Mononuclear cell (primary cell): ENCODE data around the gene HOXD10. TPM values are rescaled to one million over a fixed set of nuclear protein-coding genes. Genes with fewer than 3 reads are reported as not detected.

Experiments
- H3K27me3 ChIP-seq: 2 replicates; pipeline ENCODE4 v1.6.0; 2011; ENCODE audit warnings: low read length, control low read depth; ENCODE audit not compliant: insufficient read depth
- H3K4me1 ChIP-seq: 2 replicates; pipeline ENCODE4 v1.5.1; 2011; ENCODE audit warnings: mild to moderate bottlenecking, low read length, control low read depth; ENCODE audit not compliant: insufficient read depth
- H3K4me3 ChIP-seq: 2 replicates; pipeline ENCODE4 v1.5.1; 2011; ENCODE audit warnings: mild to moderate bottlenecking, low read length, moderate library complexity
- H3K9me3 ChIP-seq: 2 replicates; pipeline ENCODE4 v1.5.1; 2011; ENCODE audit warnings: low read depth, mild to moderate bottlenecking, control low read depth, low read length
- total RNA-seq: library from RNA; depleted of rRNA; stranded (reverse); fragments of >200 nt; gene quantifications from one replicate; pipeline ENCODE4 v1.2.3, GENCODE V29; 2012

Gene HOXD10
- total RNA-seq, 1 donor: not detected

DNA sequence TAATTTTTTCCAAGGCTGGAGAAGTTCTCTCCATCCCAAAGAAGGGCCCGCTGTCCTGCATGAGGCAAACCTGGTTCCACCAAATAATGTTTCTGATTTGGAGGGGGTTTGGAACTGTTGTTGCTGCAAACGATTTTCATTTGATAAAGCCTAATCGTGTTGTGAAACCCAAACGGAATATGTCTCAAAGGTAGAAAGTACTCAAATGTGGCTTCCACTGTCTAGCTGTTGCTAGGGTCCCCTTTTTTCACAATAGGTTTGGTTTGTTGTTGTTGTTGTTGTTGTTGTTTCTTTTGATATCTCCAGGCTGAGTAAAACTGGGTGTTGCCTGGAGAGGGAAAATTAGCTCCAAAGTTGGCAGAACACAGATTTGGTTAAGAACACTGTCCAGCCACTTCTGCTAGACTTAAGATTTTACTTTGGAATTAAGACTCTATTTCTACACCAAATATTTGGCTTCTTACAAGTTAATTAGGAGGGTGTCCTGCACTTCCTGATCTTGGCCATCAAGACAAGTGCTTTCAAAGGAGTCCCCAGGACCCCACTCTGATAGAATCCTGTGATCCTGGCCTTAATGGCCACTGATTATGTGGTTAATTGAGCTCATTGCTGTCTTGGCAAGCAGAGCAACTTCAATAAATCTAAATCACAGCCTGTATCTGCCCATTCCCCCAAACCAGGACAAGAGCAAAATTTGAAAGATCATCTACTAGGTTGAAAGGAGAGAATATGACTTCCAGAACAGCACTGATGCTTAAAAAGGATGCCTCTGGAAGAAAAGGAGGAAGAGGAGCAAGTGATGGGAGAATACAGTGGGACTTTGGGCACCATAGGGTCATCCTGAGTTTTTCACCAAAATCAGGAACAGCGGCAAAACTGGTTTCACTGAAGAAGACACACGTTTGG is 27.4 kb upstream of the HOXD10 start:
- H3K4me3 ChIP-seq: no peak overlapping the region
- peaks cover 95% of the 10 kb centered on the region for H3K27me3 ChIP-seq
- H3K4me1 ChIP-seq: peaks cover 18% of the 10 kb centered on the region
- H3K9me3 ChIP-seq: no peaks in the 10 kb centered on the region

DNA sequence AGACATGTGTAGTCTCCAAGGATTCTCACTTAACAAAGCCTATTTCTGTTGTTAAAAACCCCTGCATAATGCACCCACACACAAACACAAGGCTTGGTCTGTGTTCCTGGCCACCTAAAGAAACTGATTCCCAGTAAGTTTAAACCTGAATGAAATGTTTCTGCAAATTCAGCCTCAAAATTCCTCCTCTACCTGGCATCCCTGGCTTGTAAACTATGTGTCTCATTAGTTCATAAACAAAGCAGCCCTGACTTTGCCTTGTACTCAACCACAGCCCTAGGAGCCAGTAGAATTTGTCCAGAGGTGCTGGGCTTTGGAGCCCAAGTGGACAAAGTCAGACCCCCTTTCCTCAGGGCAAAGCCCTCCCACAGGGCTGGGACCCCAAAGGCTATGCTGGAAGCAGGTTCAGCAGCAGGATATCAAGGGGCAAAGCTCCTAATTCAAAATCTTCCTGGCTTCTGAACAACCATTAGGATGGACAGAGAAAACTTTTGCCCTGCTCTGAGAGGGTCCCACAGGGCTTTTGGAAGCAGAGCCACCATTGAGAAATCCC is 26.7 kb upstream of the HOXD10 start:
- Histone ChIP-seq H3K27me3 (peaks cover 95% of the 10 kb centered on the region), H3K9me3 (no peaks in the 10 kb centered on the region), H3K4me1 (peaks cover 18% of the 10 kb centered on the region), H3K4me3 (no peak overlapping the region)

GRCh38 chr2:176090862-176091261 is 25.7 kb upstream of the HOXD10 start:
- H3K4me3 ChIP-seq: no peak overlapping the region
- no peaks in the 10 kb centered on the region for H3K9me3 ChIP-seq
- H3K4me1 ChIP-seq: peaks cover 18% of the 10 kb centered on the region
- peaks cover 95% of the 10 kb centered on the region for H3K27me3 ChIP-seq

- Histone ChIP-seq H3K9me3 (no peaks in the 10 kb centered on the region), H3K4me3 (no peak overlapping the region), H3K4me1 (peaks cover 22% of the 10 kb centered on the region), H3K27me3 (peaks cover 95% of the 10 kb centered on the region)
Measured at GRCh38 chr2:176091329-176092258, 25.0 kb upstream of the HOXD10 start.

DNA sequence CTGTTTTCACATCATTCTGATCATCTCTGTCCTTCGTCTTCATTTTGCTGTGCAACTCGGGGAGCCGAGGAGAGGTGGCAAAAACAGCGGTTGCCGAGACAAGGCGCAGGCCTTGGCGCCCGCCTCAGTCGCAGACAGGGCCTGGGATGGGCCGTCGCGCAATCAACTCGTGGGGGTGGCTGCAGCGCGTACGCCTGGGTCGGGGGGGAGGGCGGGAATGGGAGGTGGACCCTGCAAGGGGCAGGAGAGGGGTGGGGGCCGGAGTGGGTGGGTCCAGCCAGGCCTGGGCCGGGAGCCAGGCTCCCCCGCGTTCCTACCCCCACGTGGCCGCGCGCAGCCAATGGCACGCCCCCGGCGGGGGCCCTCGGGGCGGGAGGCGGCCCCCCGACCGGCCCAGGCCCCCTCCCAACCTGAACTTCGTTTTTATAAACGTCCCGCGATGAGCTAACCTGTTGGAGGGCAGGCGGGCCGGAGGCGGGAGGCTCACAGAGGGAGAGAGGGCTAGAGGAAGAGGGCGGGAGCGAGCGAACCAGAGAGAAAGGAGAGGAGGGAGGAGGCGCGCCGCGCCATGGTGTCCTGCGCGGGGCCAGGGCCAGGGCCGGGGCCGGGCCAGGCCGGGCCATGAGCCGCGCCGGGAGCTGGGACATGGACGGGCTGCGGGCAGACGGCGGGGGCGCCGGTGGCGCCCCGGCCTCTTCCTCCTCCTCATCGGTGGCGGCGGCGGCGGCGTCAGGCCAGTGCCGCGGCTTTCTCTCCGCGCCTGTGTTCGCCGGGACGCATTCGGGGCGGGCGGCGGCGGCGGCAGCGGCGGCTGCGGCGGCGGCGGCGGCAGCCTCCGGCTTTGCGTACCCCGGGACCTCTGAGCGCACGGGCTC is 24.1 kb upstream of the HOXD10 start, which contains the start of gene HOXD13:
HOXD13 (plus strand) TSS at position 452 of the 875 bp plus-strand sequence; CDS start at position 622, 170 bp downstream.
- Histone ChIP-seq H3K9me3 (no peaks in the 10 kb centered on the region), H3K4me3 (no peak within 1 kb of the TSS), H3K27me3 (peaks cover 95% of the 10 kb centered on the region)

DNA sequence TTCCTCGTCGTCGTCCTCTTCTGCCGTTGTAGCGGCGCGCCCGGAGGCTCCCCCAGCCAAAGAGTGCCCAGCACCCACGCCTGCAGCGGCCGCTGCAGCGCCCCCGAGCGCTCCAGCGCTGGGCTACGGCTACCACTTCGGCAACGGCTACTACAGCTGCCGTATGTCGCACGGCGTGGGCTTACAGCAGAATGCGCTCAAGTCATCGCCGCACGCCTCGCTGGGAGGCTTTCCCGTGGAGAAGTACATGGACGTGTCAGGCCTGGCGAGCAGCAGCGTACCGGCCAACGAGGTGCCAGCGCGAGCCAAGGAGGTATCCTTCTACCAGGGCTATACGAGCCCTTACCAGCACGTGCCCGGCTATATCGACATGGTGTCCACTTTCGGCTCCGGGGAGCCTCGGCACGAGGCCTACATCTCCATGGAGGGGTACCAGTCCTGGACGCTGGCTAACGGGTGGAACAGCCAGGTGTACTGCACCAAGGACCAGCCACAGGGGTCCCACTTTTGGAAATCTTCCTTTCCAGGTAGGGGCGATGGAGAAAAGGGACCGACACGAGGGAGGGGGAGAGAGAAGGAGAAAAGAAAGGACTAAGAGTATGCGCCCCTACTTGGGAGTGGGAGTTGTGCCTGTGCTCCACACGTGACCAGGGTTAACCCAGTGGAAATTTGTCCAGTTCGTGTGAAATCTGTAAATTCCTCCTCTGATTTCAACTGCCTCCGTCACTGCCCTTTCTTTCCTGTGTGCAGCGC is 23.3 kb upstream of the HOXD10 start:
- Histone ChIP-seq H3K27me3 (peaks cover 95% of the 10 kb centered on the region), H3K4me1 (peaks cover 31% of the 10 kb centered on the region), H3K9me3 (no peaks in the 10 kb centered on the region), H3K4me3 (no peak overlapping the region)

More for the DNA sequence above, 24.1 kb upstream of the HOXD10 start, which contains the start of gene HOXD13:
- peaks cover 31% of the 10 kb centered on the region for H3K4me1 ChIP-seq

GRCh38 chr2:176093898-176094249 is 22.7 kb upstream of the HOXD10 start:
- Histone ChIP-seq H3K27me3 (peaks cover 95% of the 10 kb centered on the region), H3K4me3 (no peak overlapping the region), H3K4me1 (peaks cover 25% of the 10 kb centered on the region), H3K9me3 (no peaks in the 10 kb centered on the region)

- H3K27me3 ChIP-seq: peaks cover 95% of the 10 kb centered on the region
- no peaks in the 10 kb centered on the region for H3K9me3 ChIP-seq
- no peak overlapping the region for H3K4me3 ChIP-seq
- peaks cover 25% of the 10 kb centered on the region for H3K4me1 ChIP-seq
Measured at GRCh38 chr2:176094349-176094748, 22.2 kb upstream of the HOXD10 start.

DNA sequence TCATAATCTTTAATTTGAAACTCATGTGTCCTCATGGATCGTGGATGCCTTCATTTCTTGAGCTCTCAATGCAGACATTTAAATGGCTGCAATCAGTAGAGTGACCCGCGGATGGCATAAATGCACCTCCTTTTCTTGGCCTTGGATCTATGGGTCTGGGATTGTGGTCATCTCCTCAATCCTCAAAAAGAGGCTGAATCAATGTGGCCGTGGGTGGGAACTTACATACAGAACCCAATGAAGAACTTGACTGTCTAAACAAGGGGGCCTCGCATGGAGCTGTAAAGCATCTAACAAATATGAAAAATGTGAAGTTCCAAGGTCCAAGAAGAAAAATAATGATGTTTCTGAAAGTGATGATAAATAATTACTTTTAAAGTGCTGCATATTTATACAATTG is 21.2 kb upstream of the HOXD10 start:
- no peak overlapping the region for H3K4me3 ChIP-seq

DNA sequence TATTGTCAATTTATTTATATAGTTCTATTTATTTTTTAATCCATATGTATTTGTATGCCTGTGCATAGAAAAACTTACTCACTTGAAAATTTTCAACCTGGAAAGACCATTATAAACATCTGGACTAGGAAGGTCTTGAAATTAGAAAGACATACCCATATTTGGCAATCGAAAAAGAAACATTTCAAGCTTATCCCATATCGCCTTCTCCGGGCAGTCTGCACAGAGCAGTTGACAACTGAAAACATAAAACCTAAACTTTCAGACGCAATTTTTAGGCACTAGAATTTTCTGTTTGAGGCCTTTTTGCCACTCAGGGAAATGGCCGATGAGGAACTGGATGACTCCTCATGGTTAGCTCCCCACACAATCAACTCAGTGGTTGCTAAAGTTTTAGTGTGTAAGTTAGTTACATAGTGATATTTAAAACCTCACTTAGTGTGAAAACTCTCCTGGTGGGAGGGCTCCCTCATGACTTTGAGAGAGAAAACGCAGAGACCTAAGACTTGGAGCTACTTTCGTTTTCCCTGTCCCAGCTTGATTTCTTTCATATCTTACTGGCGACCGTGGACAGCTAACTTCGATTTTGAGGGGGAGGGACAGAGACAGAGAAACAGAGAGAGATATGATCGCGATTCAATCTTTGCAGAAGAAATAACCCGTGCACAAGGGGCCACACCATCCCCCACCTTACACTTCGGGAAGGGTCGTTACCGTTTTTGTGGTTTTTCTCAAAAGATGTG is 20.2 kb upstream of the HOXD10 start:
- Histone ChIP-seq H3K9me3 (no peaks in the 10 kb centered on the region), H3K4me3 (peak overlapping the region; percentile 2)

More for the DNA sequence above, 21.2 kb upstream of the HOXD10 start:
- H3K27me3 ChIP-seq: peaks cover 95% of the 10 kb centered on the region
- no peaks in the 10 kb centered on the region for H3K9me3 ChIP-seq
- peaks cover 25% of the 10 kb centered on the region for H3K4me1 ChIP-seq

DNA sequence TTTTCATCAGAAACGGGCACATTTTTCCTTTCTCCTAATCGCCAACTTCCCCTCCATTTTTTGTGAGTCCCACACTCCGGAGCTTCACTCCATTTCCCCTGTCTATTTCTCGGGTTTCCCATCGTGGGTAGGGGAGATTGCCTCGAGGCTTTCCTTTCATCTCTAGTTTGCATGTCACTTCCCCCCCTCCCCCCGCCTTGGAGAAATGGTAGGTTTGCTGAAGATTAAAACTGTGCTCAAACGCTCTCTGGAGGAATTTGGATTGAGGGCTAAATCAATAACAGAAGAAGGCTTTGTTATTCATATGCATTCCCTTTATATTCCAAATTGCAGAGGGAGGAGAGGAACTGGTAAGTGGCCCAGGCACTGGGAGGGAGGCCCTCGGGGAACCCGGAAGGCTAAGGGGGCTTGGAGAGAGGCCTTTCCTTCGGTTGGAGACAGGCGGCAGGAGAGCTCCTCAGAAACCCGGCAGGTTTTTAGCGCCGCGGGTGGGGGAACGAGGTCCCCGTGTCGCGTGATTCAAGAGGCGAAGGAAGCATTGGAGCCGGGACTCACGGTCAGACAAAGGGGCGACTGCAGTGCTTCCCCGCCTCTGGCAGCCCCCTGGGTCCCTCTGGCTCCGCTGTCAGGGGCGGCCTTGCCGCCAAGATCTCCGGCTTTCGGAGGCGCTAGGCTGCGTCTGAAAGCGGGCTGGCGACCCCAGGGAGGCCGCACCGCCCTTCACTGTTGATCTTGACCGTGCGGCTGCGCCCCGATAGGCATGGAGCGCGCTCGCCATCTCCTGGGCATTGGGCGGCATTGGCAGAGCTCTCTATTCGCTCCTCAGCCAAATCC is 19.4 kb upstream of the HOXD10 start:
- peaks cover 25% of the 10 kb centered on the region for H3K4me1 ChIP-seq
- peak overlapping the region; percentile 2 for H3K4me3 ChIP-seq
- no peaks in the 10 kb centered on the region for H3K9me3 ChIP-seq
- peaks cover 95% of the 10 kb centered on the region for H3K27me3 ChIP-seq

More for the DNA sequence above, 20.2 kb upstream of the HOXD10 start:
- Histone ChIP-seq H3K27me3 (peaks cover 95% of the 10 kb centered on the region), H3K4me1 (peaks cover 25% of the 10 kb centered on the region)

DNA sequence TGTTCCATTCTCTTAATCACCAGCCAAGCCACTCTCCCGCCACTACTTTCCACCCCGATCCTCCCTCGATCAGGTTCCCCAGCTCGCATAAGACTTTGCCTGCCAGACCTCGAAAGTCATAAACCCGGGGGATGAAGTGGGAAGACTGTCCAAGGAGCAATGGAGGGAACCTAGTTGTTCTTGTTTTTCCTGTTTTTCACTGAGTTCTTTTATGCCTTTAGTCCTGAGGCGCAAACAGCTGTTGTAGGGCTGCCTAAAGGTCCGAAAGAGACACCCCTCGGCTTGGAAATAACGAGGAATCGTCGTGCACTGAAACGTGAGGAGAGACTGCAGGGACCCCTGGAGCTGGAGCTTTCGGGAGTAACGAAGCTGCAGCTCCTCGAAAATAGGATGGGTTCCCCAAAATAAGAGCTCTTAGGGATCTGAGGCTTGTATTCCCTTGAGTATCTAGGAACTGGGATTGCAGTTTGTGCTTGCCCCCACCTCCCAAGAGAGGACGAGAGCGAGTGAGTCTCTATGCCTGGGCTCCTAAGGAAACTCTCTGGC is 18.7 kb upstream of the HOXD10 start:
- Histone ChIP-seq H3K9me3 (no peaks in the 10 kb centered on the region), H3K4me3 (no peak overlapping the region), H3K27me3 (peaks cover 99% of the 10 kb centered on the region), H3K4me1 (peaks cover 25% of the 10 kb centered on the region)
